ENCODE data around the gene CCRL2. TPM values are rescaled to one million over a fixed set of nuclear protein-coding genes. Genes with fewer than 3 reads are reported as not detected.

Gene CCRL2
- polyA plus RNA-seq, 4 donors = 10.7 to 13.9 (median 12.2) TPM

DNA sequence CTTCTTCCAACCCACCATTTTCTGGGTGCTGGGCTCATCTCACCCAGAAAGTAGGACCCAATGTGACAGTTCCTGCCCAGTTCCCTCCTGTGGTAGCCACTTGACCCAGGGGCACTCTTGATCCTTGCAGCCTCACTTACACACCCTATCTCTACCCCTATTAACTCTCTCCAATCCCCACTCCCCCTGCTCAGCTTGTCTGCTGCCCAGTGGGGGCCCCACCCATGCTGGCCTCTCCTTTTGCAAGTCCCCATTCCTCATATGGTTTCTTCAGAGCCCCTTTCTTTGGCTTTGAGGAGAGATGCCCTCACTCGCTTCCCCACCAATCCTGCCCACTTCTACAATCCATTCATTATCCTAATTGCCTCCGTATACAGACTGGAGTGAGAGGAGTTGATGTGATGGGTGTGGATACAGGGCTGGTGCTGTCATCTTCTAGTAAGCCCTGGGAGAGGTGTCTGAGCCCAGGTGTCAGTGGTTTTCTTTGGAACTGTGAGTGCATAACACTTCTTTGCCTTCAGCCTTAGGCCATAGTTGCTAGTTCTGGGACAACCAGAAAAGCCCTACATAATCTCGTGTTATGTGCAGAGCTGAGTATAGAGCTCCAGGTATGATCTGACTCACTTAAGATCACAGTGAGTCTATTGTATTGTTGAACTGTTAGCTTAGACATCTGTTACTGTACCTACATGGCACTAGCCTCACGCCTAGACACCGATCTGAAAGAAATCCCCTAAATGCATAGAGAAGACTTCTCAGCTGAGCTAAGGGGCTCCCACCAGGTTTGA lies 41.1 kb upstream of the CCRL2 start:
- Histone ChIP-seq H3K4me3 (ENCODE audit: low read depth in 1 of 3, low read length in 3 of 3) (no peak overlapping the region), H3K27me3 (ENCODE audit: control insufficient read depth in 3 of 3, insufficient read depth in 3 of 3, low read length in 3 of 3) (no peaks in the 10 kb centered on the region), H3K9me3 (ENCODE audit: control insufficient read depth in 2 of 2, insufficient read depth in 1 of 2, low read depth in 1 of 2, low read length in 1 of 2) (no peaks in the 10 kb centered on the region), H3K27ac (ENCODE audit: low read depth in 1 of 3, low read length in 2 of 3) (no peak overlapping the region), H3K4me1 (ENCODE audit: control insufficient read depth in 3 of 3, insufficient read depth in 2 of 3, low read depth in 1 of 3, low read length in 2 of 3) (peaks cover 0 to 10% (median 0%) of the 10 kb centered on the region in 3 donors), H3K36me3 (ENCODE audit: control insufficient read depth in 3 of 3, insufficient read depth in 2 of 3, low read depth in 1 of 3, low read length in 3 of 3) (no peaks in the 10 kb centered on the region)
- WGBS, 3 donors = 93 to 95% (median 94%) methylated on average over 5 of the region's 5 CpGs
- FAIRE-seq (no peak), DNase-seq (no peak)

- FAIRE-seq = no peak
- Histone ChIP-seq H3K9me3 (ENCODE audit: control insufficient read depth in 2 of 2, insufficient read depth in 1 of 2, low read depth in 1 of 2, low read length in 1 of 2) (no peaks in the 10 kb centered on the region), H3K27ac (ENCODE audit: low read depth in 1 of 3, low read length in 2 of 3) (peak overlapping the region in 1 of 3 donors; percentile 49), H3K27me3 (ENCODE audit: control insufficient read depth in 3 of 3, insufficient read depth in 3 of 3, low read length in 3 of 3) (no peaks in the 10 kb centered on the region), H3K4me3 (ENCODE audit: low read depth in 1 of 3, low read length in 3 of 3) (no peak overlapping the region), H3K36me3 (ENCODE audit: control insufficient read depth in 3 of 3, insufficient read depth in 2 of 3, low read depth in 1 of 3, low read length in 3 of 3) (no peaks in the 10 kb centered on the region), H3K4me1 (ENCODE audit: control insufficient read depth in 3 of 3, insufficient read depth in 2 of 3, low read depth in 1 of 3, low read length in 2 of 3) (peaks cover 0 to 10% (median 0%) of the 10 kb centered on the region in 3 donors)
- DNase-seq = peak in 1 of 2 donors; percentile 58
- WGBS, 3 donors = 61 to 69% (median 67%) methylated on average over 5 of the region's 5 CpGs
Observed at GRCh38 chr3:46367811-46368210, 39.2 kb upstream of the CCRL2 start.

GRCh38 chr3:46368569-46368968 lies 38.5 kb upstream of the CCRL2 start:
- Histone ChIP-seq H3K4me3 (ENCODE audit: low read depth in 1 of 3, low read length in 3 of 3) (no peak overlapping the region), H3K27me3 (ENCODE audit: control insufficient read depth in 3 of 3, insufficient read depth in 3 of 3, low read length in 3 of 3) (no peaks in the 10 kb centered on the region), H3K9me3 (ENCODE audit: control insufficient read depth in 2 of 2, insufficient read depth in 1 of 2, low read depth in 1 of 2, low read length in 1 of 2) (no peaks in the 10 kb centered on the region), H3K27ac (ENCODE audit: low read depth in 1 of 3, low read length in 2 of 3) (peak overlapping the region in 2 of 3 donors; percentile 49 to 60), H3K36me3 (ENCODE audit: control insufficient read depth in 3 of 3, insufficient read depth in 2 of 3, low read depth in 1 of 3, low read length in 3 of 3) (no peaks in the 10 kb centered on the region), H3K4me1 (ENCODE audit: control insufficient read depth in 3 of 3, insufficient read depth in 2 of 3, low read depth in 1 of 3, low read length in 2 of 3) (peaks cover 0 to 10% (median 0%) of the 10 kb centered on the region in 3 donors)
- peak; percentile 31 to 66 for DNase-seq
- 64 to 71% (median 71%) methylated on average over 7 of the region's 7 CpGs for WGBS, 3 donors
- FAIRE-seq = no peak

DNA sequence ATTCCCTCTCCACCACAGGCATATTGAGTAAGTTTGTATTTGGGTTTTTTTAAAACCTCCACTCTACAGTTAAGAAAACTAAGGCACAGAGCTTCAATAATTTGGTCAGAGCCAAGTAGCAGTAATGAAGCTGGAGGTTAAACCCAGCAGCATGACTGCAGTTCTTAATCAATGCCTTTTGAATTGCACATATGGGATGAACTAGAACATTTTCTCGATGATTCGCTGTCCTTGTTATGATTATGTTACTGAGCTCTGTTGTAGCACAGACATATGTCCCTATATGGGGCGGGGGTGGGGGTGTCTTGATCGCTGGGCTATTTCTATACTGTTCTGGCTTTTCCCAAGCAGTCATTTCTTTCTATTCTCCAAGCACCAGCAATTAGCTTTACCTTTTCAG lies 37.9 kb upstream of the CCRL2 start:
- Histone ChIP-seq H3K27me3 (ENCODE audit: control insufficient read depth in 3 of 3, insufficient read depth in 3 of 3, low read length in 3 of 3) (no peaks in the 10 kb centered on the region), H3K36me3 (ENCODE audit: control insufficient read depth in 3 of 3, insufficient read depth in 2 of 3, low read depth in 1 of 3, low read length in 3 of 3) (no peaks in the 10 kb centered on the region), H3K4me3 (ENCODE audit: low read depth in 1 of 3, low read length in 3 of 3) (no peak overlapping the region), H3K9me3 (ENCODE audit: control insufficient read depth in 2 of 2, insufficient read depth in 1 of 2, low read depth in 1 of 2, low read length in 1 of 2) (no peaks in the 10 kb centered on the region), H3K27ac (ENCODE audit: low read depth in 1 of 3, low read length in 2 of 3) (peak overlapping the region in 2 of 3 donors; percentile 58 to 88), H3K4me1 (ENCODE audit: control insufficient read depth in 3 of 3, insufficient read depth in 2 of 3, low read depth in 1 of 3, low read length in 2 of 3) (peaks cover 0 to 10% (median 0%) of the 10 kb centered on the region in 3 donors)
- DNase-seq = no peak
- 65 to 85% (median 74%) methylated on average over 4 of the region's 4 CpGs for WGBS, 3 donors
- no peak for FAIRE-seq

DNA sequence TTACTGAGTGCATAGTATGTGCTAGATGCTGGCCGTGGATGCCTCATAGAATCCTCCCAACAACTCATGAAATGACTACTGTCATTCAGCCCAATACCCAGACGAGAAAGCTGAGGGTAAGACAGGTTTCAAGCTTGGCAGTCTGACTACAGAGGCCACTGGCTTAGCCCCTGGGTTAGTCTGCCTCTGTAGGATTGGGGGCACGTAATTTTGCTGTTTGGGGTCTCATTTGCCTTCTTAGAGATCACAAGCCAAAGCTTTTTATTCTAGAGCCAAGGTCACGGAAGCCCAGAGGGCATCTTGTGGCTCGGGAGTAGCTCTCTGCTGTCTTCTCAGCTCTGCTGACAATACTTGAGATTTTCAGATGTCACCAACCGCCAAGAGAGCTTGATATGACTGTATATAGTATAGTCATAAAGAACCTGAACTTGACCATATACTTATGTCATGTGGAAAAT lies 37.4 kb upstream of the CCRL2 start:
- no peak overlapping the region for H3K4me3 ChIP-seq (ENCODE audit: low read depth in 1 of 3, low read length in 3 of 3)
- H3K36me3 ChIP-seq (ENCODE audit: control insufficient read depth in 3 of 3, insufficient read depth in 2 of 3, low read depth in 1 of 3, low read length in 3 of 3) = no peaks in the 10 kb centered on the region
- H3K27ac ChIP-seq (ENCODE audit: low read depth in 1 of 3, low read length in 2 of 3) = peak overlapping the region in 2 of 3 donors; percentile 58 to 88
- no peak for FAIRE-seq
- no peaks in the 10 kb centered on the region for H3K9me3 ChIP-seq (ENCODE audit: control insufficient read depth in 2 of 2, insufficient read depth in 1 of 2, low read depth in 1 of 2, low read length in 1 of 2)
- DNase-seq = no peak
- peaks cover 0 to 3% (median 0%) of the 10 kb centered on the region in 3 donors for H3K27me3 ChIP-seq (ENCODE audit: control insufficient read depth in 3 of 3, insufficient read depth in 3 of 3, low read length in 3 of 3)
- WGBS, 3 donors = 48 to 71% (median 63%) methylated on average over 6 of the region's 6 CpGs
- H3K4me1 ChIP-seq (ENCODE audit: control insufficient read depth in 3 of 3, insufficient read depth in 2 of 3, low read depth in 1 of 3, low read length in 2 of 3) = peaks cover 0 to 10% (median 0%) of the 10 kb centered on the region in 3 donors

- 34 to 50% (median 44%) methylated on average over 5 of the region's 5 CpGs for WGBS, 3 donors
- H3K9me3 ChIP-seq (ENCODE audit: control insufficient read depth in 2 of 2, insufficient read depth in 1 of 2, low read depth in 1 of 2, low read length in 1 of 2) = no peaks in the 10 kb centered on the region
- peaks cover 0 to 10% (median 0%) of the 10 kb centered on the region in 3 donors for H3K4me1 ChIP-seq (ENCODE audit: control insufficient read depth in 3 of 3, insufficient read depth in 2 of 3, low read depth in 1 of 3, low read length in 2 of 3)
- peak within 1 kb of the TSS in 2 of 3 donors; percentile 58 to 88 for H3K27ac ChIP-seq (ENCODE audit: low read depth in 1 of 3, low read length in 2 of 3)
- peak within 1 kb of the TSS in 1 of 3 donors; percentile 17 for H3K4me3 ChIP-seq (ENCODE audit: low read depth in 1 of 3, low read length in 3 of 3)
- FAIRE-seq (no peak), DNase-seq (peak in 1 of 2 donors; percentile 60)
- peaks cover 0 to 11% (median 0%) of the 10 kb centered on the region in 3 donors for H3K27me3 ChIP-seq (ENCODE audit: control insufficient read depth in 3 of 3, insufficient read depth in 3 of 3, low read length in 3 of 3)
- H3K36me3 ChIP-seq (ENCODE audit: control insufficient read depth in 3 of 3, insufficient read depth in 2 of 3, low read depth in 1 of 3, low read length in 3 of 3) = no peaks in the 10 kb centered on the region
Observed at GRCh38 chr3:46370839-46371518, 36.1 kb upstream of the CCRL2 start, which contains the start of gene CCR5. TSS of gene CCR5 (plus strand) at chr3:46370946. CDS start at chr3:46372903, 1,957 bp downstream.

DNA sequence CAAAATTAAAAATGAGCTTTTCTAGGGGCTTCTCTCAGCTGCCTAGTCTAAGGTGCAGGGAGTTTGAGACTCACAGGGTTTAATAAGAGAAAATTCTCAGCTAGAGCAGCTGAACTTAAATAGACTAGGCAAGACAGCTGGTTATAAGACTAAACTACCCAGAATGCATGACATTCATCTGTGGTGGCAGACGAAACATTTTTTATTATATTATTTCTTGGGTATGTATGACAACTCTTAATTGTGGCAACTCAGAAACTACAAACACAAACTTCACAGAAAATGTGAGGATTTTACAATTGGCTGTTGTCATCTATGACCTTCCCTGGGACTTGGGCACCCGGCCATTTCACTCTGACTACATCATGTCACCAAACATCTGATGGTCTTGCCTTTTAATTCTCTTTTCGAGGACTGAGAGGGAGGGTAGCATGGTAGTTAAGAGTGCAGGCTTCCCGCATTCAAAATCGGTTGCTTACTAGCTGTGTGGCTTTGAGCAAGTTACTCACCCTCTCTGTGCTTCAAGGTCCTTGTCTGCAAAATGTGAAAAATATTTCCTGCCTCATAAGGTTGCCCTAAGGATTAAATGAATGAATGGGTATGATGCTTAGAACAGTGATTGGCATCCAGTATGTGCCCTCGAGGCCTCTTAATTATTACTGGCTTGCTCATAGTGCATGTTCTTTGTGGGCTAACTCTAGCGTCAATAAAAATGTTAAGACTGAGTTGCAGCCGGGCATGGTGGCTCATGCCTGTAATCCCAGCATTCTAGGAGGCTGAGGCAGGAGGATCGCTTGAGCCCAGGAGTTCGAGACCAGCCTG lies 35.3 kb upstream of the CCRL2 start:
- H3K4me1 ChIP-seq (ENCODE audit: control insufficient read depth in 3 of 3, insufficient read depth in 2 of 3, low read depth in 1 of 3, low read length in 2 of 3) = peaks cover 0 to 10% (median 0%) of the 10 kb centered on the region in 3 donors
- FAIRE-seq (no peak), DNase-seq (no peak)
- H3K4me3 ChIP-seq (ENCODE audit: low read depth in 1 of 3, low read length in 3 of 3) = peak overlapping the region in 1 of 3 donors; percentile 17
- no peaks in the 10 kb centered on the region for H3K36me3 ChIP-seq (ENCODE audit: control insufficient read depth in 3 of 3, insufficient read depth in 2 of 3, low read depth in 1 of 3, low read length in 3 of 3)
- 57 to 78% (median 69%) methylated on average over 10 of the region's 10 CpGs for WGBS, 3 donors
- H3K27ac ChIP-seq (ENCODE audit: low read depth in 1 of 3, low read length in 2 of 3) = peak overlapping the region in 1 of 3 donors; percentile 38
- no peaks in the 10 kb centered on the region for H3K9me3 ChIP-seq (ENCODE audit: control insufficient read depth in 2 of 2, insufficient read depth in 1 of 2, low read depth in 1 of 2, low read length in 1 of 2)
- H3K27me3 ChIP-seq (ENCODE audit: control insufficient read depth in 3 of 3, insufficient read depth in 3 of 3, low read length in 3 of 3) = peaks cover 0 to 11% (median 0%) of the 10 kb centered on the region in 3 donors

All from small intestine (tissue), 7 donors.